A673 (cell line): Measurements from ENCODE around the gene PREX1. TPM values are rescaled to one million over a fixed set of nuclear protein-coding genes. Genes with fewer than 3 reads are reported as not detected.

ENCODE experiments used
- BruUV-seq: library from RNA; stranded (reverse); fragments of 400-500 nt; replicated peaks from 2 replicates; lab custom pipeline; 2021; lab: Mats Ljungman, UMichigan
- CTCF ChIA-PET: fragments of 300-600 bp; sonication (Branson Sonifier 250); formaldehyde crosslinking; loops from one replicate; lab custom pipeline; 2022; ENCODE audit warnings: antibody characterized with exemption; lab: Charles Lee
- POLR2A ChIA-PET: fragments of 300-600 bp; sonication (Branson Sonifier 250); formaldehyde crosslinking; loops from one replicate; lab custom pipeline; 2022; ENCODE audit warnings: antibody characterized with exemption; ENCODE audit not compliant: low non-redundant PET; lab: Charles Lee
- DNase-seq: peaks from one replicate; pipeline ENCODE4 v3.0.0-alpha.2; 2015; ENCODE audit warnings: low spot score
- H3K27ac ChIP-seq: fragments of 200-600 bp; sonication (generic); 2 replicates; pipeline ENCODE4 v1.5.1; 2016; ENCODE audit warnings: mixed run types, low read depth, mild to moderate bottlenecking, mixed read lengths, antibody characterized with exemption, low read length; ENCODE audit not compliant: poor library complexity, severe bottlenecking
- H3K27me3 ChIP-seq: fragments of 200-600 bp; sonication (generic); replicated peaks from 2 replicates; pipeline ENCODE4 v1.6.1; 2017; ENCODE audit warnings: mixed run types, low read depth, mild to moderate bottlenecking, mixed read lengths, antibody characterized with exemption, low read length; ENCODE audit not compliant: insufficient read depth, poor library complexity
- H3K36me3 ChIP-seq: fragments of 200-600 bp; sonication (generic); 2 replicates; pipeline ENCODE4 v1.6.1; 2016; ENCODE audit warnings: mixed run types, mild to moderate bottlenecking, mixed read lengths, antibody characterized with exemption, low read length; ENCODE audit not compliant: insufficient read depth, poor library complexity, severe bottlenecking
- H3K4me1 ChIP-seq: fragments of 200-600 bp; sonication (generic); 2 replicates; pipeline ENCODE4 v1.6.1; 2017; ENCODE audit warnings: mixed run types, mild to moderate bottlenecking, mixed read lengths, antibody characterized with exemption, low read length; ENCODE audit not compliant: insufficient read depth, poor library complexity, severe bottlenecking
- H3K4me3 ChIP-seq: fragments of 200-600 bp; sonication (generic); 2 replicates; pipeline ENCODE4 v1.5.1; 2016; ENCODE audit warnings: low read depth, mixed run types, mild to moderate bottlenecking, mixed read lengths, low read length; ENCODE audit not compliant: poor library complexity, severe bottlenecking
- H3K9me3 ChIP-seq: fragments of 200-600 bp; sonication (generic); 2 replicates; pipeline ENCODE4 v1.6.1; 2016; ENCODE audit warnings: mixed run types, low read depth, mild to moderate bottlenecking, mixed read lengths, antibody characterized with exemption, low read length; ENCODE audit not compliant: poor library complexity, severe bottlenecking
- CTCF ChIP-seq: fragments of 300-800, 200-600 bp; sonication (generic); conservative IDR thresholded peaks from 2 replicates; pipeline ENCODE4 v1.5.1; 2017; ENCODE audit warnings: low read depth, mild to moderate bottlenecking, antibody characterized with exemption, low read length, moderate library complexity, mixed read lengths
- EZH2 ChIP-seq: fragments of 200-600 bp; sonication (generic); IDR thresholded peaks from 2 replicates; pipeline ENCODE4 v1.6.1; 2017; ENCODE audit warnings: borderline replicate concordance, low read depth, mild to moderate bottlenecking, mixed read lengths, antibody characterized with exemption, low read length; ENCODE audit not compliant: poor library complexity, severe bottlenecking
- intact Hi-C: fragments of 100-400 bp; cut with micrococcal nuclease; formaldehyde crosslinking; loops from one replicate; pipeline ENCODE4 v1.10.0; 2022; ENCODE audit not compliant: unreplicated experiment
- total RNA-seq: library from RNA; stranded (reverse); gene quantifications from 2 replicates; pipeline ENCODE4 v1.2.3, GENCODE V29; 2021

Gene PREX1
- total RNA-seq, 1 experiment from 2014 or later: 145 TPM

- H3K4me1 ChIP-seq: no peaks in the 10 kb centered on the region
- intact Hi-C loops: no loop called here
- no peak overlapping the region for H3K27ac ChIP-seq
- no TSS peak for BruUV-seq
- no peaks in the 10 kb centered on the region for H3K9me3 ChIP-seq
- CTCF ChIA-PET: no interaction called here
- peaks cover 97% of the 10 kb centered on the region for H3K36me3 ChIP-seq
- POLR2A ChIA-PET: no interaction called here
- H3K27me3 ChIP-seq: no peaks in the 10 kb centered on the region
- no peak for DNase-seq
- no peak for TF ChIP-seq EZH2
- TF ChIP-seq CTCF: no peak
- H3K4me3 ChIP-seq: no peak overlapping the region
Observed at GRCh38 chr20:48731536-48731935, 96.3 kb downstream of the PREX1 start.

GRCh38 chr20:48730977-48731376 is 96.8 kb downstream of the PREX1 start:
- peaks cover 98% of the 10 kb centered on the region for H3K36me3 ChIP-seq
- H3K4me3 ChIP-seq: no peak overlapping the region
- ChIA-PET CTCF (no interaction called here), POLR2A (no interaction called here)
- H3K4me1 ChIP-seq: no peaks in the 10 kb centered on the region
- TF ChIP-seq EZH2 (no peak), CTCF (no peak)
- H3K27ac ChIP-seq: no peak overlapping the region
- intact Hi-C loops: no loop called here
- BruUV-seq: no TSS peak
- H3K9me3 ChIP-seq: no peaks in the 10 kb centered on the region
- DNase-seq: no peak
- H3K27me3 ChIP-seq: no peaks in the 10 kb centered on the region

- Histone ChIP-seq H3K27me3 (no peaks in the 10 kb centered on the region), H3K9me3 (no peaks in the 10 kb centered on the region), H3K36me3 (peaks cover 99% of the 10 kb centered on the region), H3K4me3 (no peak overlapping the region), H3K4me1 (no peaks in the 10 kb centered on the region), H3K27ac (no peak overlapping the region)
- ChIA-PET CTCF (no interaction called here), POLR2A (interaction anchor here (0.5 to 0.6 kb wide), 2 partner anchors 72 to 88 kb away, joined by 3 to 4 read pairs; no protein-coding TSS in a partner anchor)
- intact Hi-C loops: no loop called here
- no peak for DNase-seq
- no peak for TF ChIP-seq CTCF
- no peak for TF ChIP-seq EZH2
- no TSS peak for BruUV-seq
Observed at GRCh38 chr20:48729538-48729937, 98.3 kb downstream of the PREX1 start.
